Uterus (tissue), 4 donors: ENCODE measurements around the gene YPEL5. TPM values are rescaled to one million over a fixed set of nuclear protein-coding genes. Genes with fewer than 3 reads are reported as not detected.
A peak's percentile ranks its signal among the peaks of the same experiment; 100 is the strongest.

Experiments
- DNase-seq, 2 donors: peaks; one replicate each; pipeline ENCODE4 v3.0.0-alpha.2; 2019 to 2020
- H3K27ac ChIP-seq, 2 donors: fragments of 200-600 bp; sonication (generic); 1 replicate in 1 of 2; 2 replicates in 1 of 2; pipeline ENCODE4 v1.5.1; 2016 to 2018
- H3K27me3 ChIP-seq, 2 donors: fragments of 200-600 bp; sonication (generic); one replicate each; pipeline ENCODE4 v1.5.1; 2018 to 2019; ENCODE audit warnings: control low read depth in 1 of 2
- H3K36me3 ChIP-seq, 2 donors: fragments of 200-600 bp; sonication (generic); one replicate each; pipeline ENCODE4 v1.5.1; 2019; ENCODE audit warnings: control low read depth in 1 of 2
- H3K4me1 ChIP-seq, 2 donors: fragments of 200-600 bp; sonication (generic); one replicate each; pipeline ENCODE4 v1.5.1; 2018 to 2019; ENCODE audit warnings: control low read depth in 1 of 2
- H3K4me3 ChIP-seq, 2 donors: fragments of 200-600 bp; sonication (generic); 1 replicate in 1 of 2; 2 replicates in 1 of 2; pipeline ENCODE4 v1.5.1; 2018 to 2019; ENCODE audit warnings: mild to moderate bottlenecking in 1 of 2
- H3K9me3 ChIP-seq, 2 donors: fragments of 200-600 bp; sonication (generic); one replicate each; pipeline ENCODE4 v1.5.1; 2019; ENCODE audit warnings: control low read depth in 1 of 2
- CTCF ChIP-seq, 4 experiments: fragments of 200-600 bp in 2 of 4; fragments of 450-650 bp in 2 of 4; sonication (generic) in 2 of 4; IDR thresholded peaks; one replicate each; pipeline ENCODE4 v1.5.1; 2016 to 2019; ENCODE audit warnings: antibody characterized with exemption in 4 of 4, mild to moderate bottlenecking in 2 of 4, moderate library complexity in 1 of 4
- POLR2A ChIP-seq, 2 donors: fragments of 450-650 bp; IDR thresholded peaks; one replicate each; pipeline ENCODE4 v1.6.1; 2016; ENCODE audit warnings: antibody characterized with exemption in 2 of 2, mild to moderate bottlenecking in 1 of 2, moderate library complexity in 1 of 2
- intact Hi-C: fragments of 100-400 bp; cut with DNase I; formaldehyde crosslinking; loops from one replicate; pipeline ENCODE4 v1.15.1; 2023; ENCODE audit warnings: low total_unique reads
- total RNA-seq, 4 donors: library from RNA; depleted of rRNA in 3 of 4; stranded (reverse); fragments of >200 nt in 3 of 4; gene quantifications; one replicate each; pipeline versions ENCODE4 v1.1.0 to v1.2.4, GENCODE V29; 2014 to 2023
- donor health status: DM: yes; HTN: yes; CAD: no.

YPEL5 gene
- total RNA-seq, 4 donors from 2014 or later = 79.1 to 131 (median 104) TPM

- Histone ChIP-seq H3K27me3 (no peaks in the 10 kb centered on the region), H3K9me3 (no peaks in the 10 kb centered on the region), H3K36me3 (no peaks in the 10 kb centered on the region), H3K4me3 (no peak overlapping the region), H3K4me1 (peaks cover 0 to 8% of the 10 kb centered on the region in 2 donors), H3K27ac (peak overlapping the region; percentile 33 to 50)
- peak; percentile 63 to 71 for DNase-seq
- intact Hi-C loops = no loop called here
- no peak for TF ChIP-seq POLR2A (IDR thresholded peaks at IDR 0.05)
- TF ChIP-seq CTCF (IDR thresholded peaks at IDR 0.05) = no peak
These were observed 32.0 kb downstream of the YPEL5 start for GRCh38 chr2:30178618-30179434.

GRCh38 chr2:30179536-30179935 lies 32.7 kb downstream of the YPEL5 start:
- Histone ChIP-seq H3K4me3 (no peak overlapping the region), H3K36me3 (no peaks in the 10 kb centered on the region), H3K27me3 (no peaks in the 10 kb centered on the region), H3K4me1 (peaks cover 0 to 8% of the 10 kb centered on the region in 2 donors), H3K9me3 (no peaks in the 10 kb centered on the region), H3K27ac (peak overlapping the region in 1 of 2 donors; percentile 37)
- no peak for DNase-seq
- intact Hi-C loops = no loop called here
- TF ChIP-seq POLR2A (IDR thresholded peaks at IDR 0.05) = no peak
- TF ChIP-seq CTCF (IDR thresholded peaks at IDR 0.05) = no peak

GRCh38 chr2:30180226-30180625 lies 33.4 kb downstream of the YPEL5 start:
- H3K4me3 ChIP-seq = no peak overlapping the region
- no peak for DNase-seq
- H3K27ac ChIP-seq = no peak overlapping the region
- TF ChIP-seq CTCF (IDR thresholded peaks at IDR 0.05) (no peak), POLR2A (IDR thresholded peaks at IDR 0.05) (no peak)
- intact Hi-C loops = no loop called here
- no peaks in the 10 kb centered on the region for H3K27me3 ChIP-seq
- no peaks in the 10 kb centered on the region for H3K36me3 ChIP-seq
- peaks cover 0 to 8% of the 10 kb centered on the region in 2 donors for H3K4me1 ChIP-seq
- H3K9me3 ChIP-seq = no peaks in the 10 kb centered on the region

GRCh38 chr2:30181176-30181575 lies 34.4 kb downstream of the YPEL5 start:
- H3K36me3 ChIP-seq = no peaks in the 10 kb centered on the region
- intact Hi-C loops = no loop called here
- H3K4me3 ChIP-seq = no peak overlapping the region
- no peaks in the 10 kb centered on the region for H3K9me3 ChIP-seq
- TF ChIP-seq POLR2A (IDR thresholded peaks at IDR 0.05) (no peak), CTCF (IDR thresholded peaks at IDR 0.05) (no peak)
- H3K4me1 ChIP-seq = peaks cover 0 to 8% of the 10 kb centered on the region in 2 donors
- DNase-seq = no peak
- no peak overlapping the region for H3K27ac ChIP-seq
- H3K27me3 ChIP-seq = no peaks in the 10 kb centered on the region

- H3K36me3 ChIP-seq = no peaks in the 10 kb centered on the region
These were observed 37.2 kb downstream of the YPEL5 start for GRCh38 chr2:30184035-30184434.

More at GRCh38 chr2:30184035-30184434, 37.2 kb downstream of the YPEL5 start:
- peaks cover 0 to under 1% of the 10 kb centered on the region in 2 donors for H3K4me1 ChIP-seq
- DNase-seq = no peak
- intact Hi-C loops = no loop called here
- H3K27ac ChIP-seq = no peak overlapping the region
- H3K27me3 ChIP-seq = no peaks in the 10 kb centered on the region
- H3K9me3 ChIP-seq = no peaks in the 10 kb centered on the region
- H3K4me3 ChIP-seq = no peak overlapping the region
- TF ChIP-seq POLR2A (IDR thresholded peaks at IDR 0.05) (no peak), CTCF (IDR thresholded peaks at IDR 0.05) (no peak)
